COLO829 (cell line): ENCODE measurements around the gene SHROOM4.

ENCODE experiments used
- DNase-seq: peaks from one replicate; pipeline ENCODE4 v3.0.0; 2012; ENCODE audit warnings: low spot score

SHROOM4 gene

GRCh38 chrX:50813843-50814661 is at the start of gene SHROOM4:
SHROOM4 (minus strand) TSS chrX:50814194; CDS start chrX:50814018, 176 bp downstream.
- peak; percentile 59 for DNase-seq

GRCh38 chrX:50863471-50863870 is 49.5 kb upstream of the SHROOM4 start:
- DNase-seq: no peak

- DNase-seq: no peak
These were observed 46.5 kb upstream of the SHROOM4 start for GRCh38 chrX:50860518-50860917.

GRCh38 chrX:50858548-50858947 is 44.6 kb upstream of the SHROOM4 start:
- DNase-seq: no peak

GRCh38 chrX:50853399-50853798 is 39.4 kb upstream of the SHROOM4 start:
- no peak for DNase-seq

- DNase-seq: no peak
These were observed 38.5 kb upstream of the SHROOM4 start for GRCh38 chrX:50852524-50852923.

GRCh38 chrX:50842221-50842620 is 28.2 kb upstream of the SHROOM4 start:
- DNase-seq: no peak

- DNase-seq: no peak
These were observed 25.7 kb upstream of the SHROOM4 start for GRCh38 chrX:50839730-50840129.

- DNase-seq: peak; percentile 29
These were observed 25.0 kb upstream of the SHROOM4 start for GRCh38 chrX:50838820-50839600.

- no peak for DNase-seq
These were observed 14.0 kb upstream of the SHROOM4 start for GRCh38 chrX:50827996-50828395.

GRCh38 chrX:50825825-50826224 is 11.8 kb upstream of the SHROOM4 start:
- DNase-seq: no peak

- no peak for DNase-seq
These were observed 5.0 kb upstream of the SHROOM4 start for GRCh38 chrX:50818986-50819385.

- no peak for DNase-seq
These were observed 1.1 kb upstream of the SHROOM4 start for GRCh38 chrX:50815120-50815519.

GRCh38 chrX:50814701-50815100 is 707 bp upstream of the SHROOM4 start:
- DNase-seq: peak; percentile 56

- DNase-seq: no peak
These were observed 775 bp downstream of the SHROOM4 start for GRCh38 chrX:50812995-50813842.

GRCh38 chrX:50805276-50805675 is 8.7 kb downstream of the SHROOM4 start:
- no peak for DNase-seq

- no peak for DNase-seq
These were observed 12.9 kb downstream of the SHROOM4 start for GRCh38 chrX:50801135-50801534.

GRCh38 chrX:50799531-50799961 is 14.4 kb downstream of the SHROOM4 start:
- no peak for DNase-seq

- DNase-seq: no peak
These were observed 15.2 kb downstream of the SHROOM4 start for GRCh38 chrX:50798783-50799182.

GRCh38 chrX:50787099-50787498 is 26.9 kb downstream of the SHROOM4 start:
- DNase-seq: no peak

- peak; percentile 63 for DNase-seq
These were observed 33.9 kb downstream of the SHROOM4 start for GRCh38 chrX:50780144-50780543.

GRCh38 chrX:50779694-50780093 is 34.3 kb downstream of the SHROOM4 start:
- peak; percentile 67 for DNase-seq
